MM.1S (cell line): Measurements from ENCODE around the gene LRIT2.
"Not testable (repeated sequence)": the region's sequence is repeated elsewhere in the genome, so short reads cannot be mapped to it uniquely, and the experiment has no call there.

Experiments
- DNase-seq: peaks from one replicate; pipeline ENCODE4 v3.0.0-alpha.2; 2015
- H2AFZ ChIP-seq: fragments of 300-600 bp; sonication (generic); 2 replicates; pipeline ENCODE4 v1.6.0; 2016; ENCODE audit warnings: antibody characterized with exemption, low read length
- H3F3A ChIP-seq: fragments of 300-600 bp; sonication (generic); 2 replicates; pipeline ENCODE4 v1.6.1; 2016; ENCODE audit warnings: mild to moderate bottlenecking, antibody characterized with exemption, low read length, moderate library complexity, mixed read lengths; ENCODE audit not compliant: insufficient read depth
- H3K27ac ChIP-seq: fragments of 300-600 bp; sonication (generic); 2 replicates; pipeline ENCODE4 v1.5.1; 2016; ENCODE audit warnings: mild to moderate bottlenecking, low read length
- H3K27me3 ChIP-seq: fragments of 300-600 bp; sonication (generic); replicated peaks from 2 replicates; pipeline ENCODE4 v1.6.0; 2016; ENCODE audit warnings: low read length; ENCODE audit not compliant: insufficient read depth
- H3K36me3 ChIP-seq: fragments of 300-600 bp; sonication (generic); replicated peaks from 2 replicates; pipeline ENCODE4 v1.6.1; 2016; ENCODE audit warnings: mild to moderate bottlenecking, low read length, mixed read lengths; ENCODE audit not compliant: insufficient read depth
- H3K4me1 ChIP-seq: fragments of 300-600 bp; sonication (generic); 2 replicates; pipeline ENCODE4 v1.6.1; 2016; ENCODE audit warnings: low read length, mixed read lengths
- H3K4me2 ChIP-seq: fragments of 300-600 bp; sonication (generic); 2 replicates; pipeline ENCODE4 v1.6.0; 2016; ENCODE audit warnings: low read depth, low read length
- H3K4me3 ChIP-seq: fragments of 300-600 bp; sonication (generic); 2 replicates; pipeline ENCODE4 v1.5.1; 2016; ENCODE audit warnings: low read length, mixed read lengths
- H3K79me2 ChIP-seq: fragments of 300-600 bp; sonication (generic); 2 replicates; pipeline ENCODE4 v1.6.1; 2016; ENCODE audit warnings: mixed run types, low read length, mixed read lengths
- H3K9ac ChIP-seq: fragments of 300-600 bp; sonication (generic); 2 replicates; pipeline ENCODE4 v1.6.1; 2016; ENCODE audit warnings: low read length, mixed read lengths
- H3K9me2 ChIP-seq: fragments of 300-600 bp; sonication (generic); replicated peaks from 2 replicates; pipeline ENCODE4 v1.6.1; 2016; ENCODE audit warnings: mild to moderate bottlenecking, low read length, mixed read lengths; ENCODE audit not compliant: insufficient read depth
- H3K9me3 ChIP-seq: fragments of 300-600 bp; sonication (generic); replicated peaks from 2 replicates; pipeline ENCODE4 v1.6.1; 2016; ENCODE audit warnings: mild to moderate bottlenecking, low read length, mixed read lengths; ENCODE audit not compliant: insufficient read depth
- H4K20me1 ChIP-seq: fragments of 300-600 bp; sonication (generic); 2 replicates; pipeline ENCODE4 v1.6.1; 2016; ENCODE audit warnings: mild to moderate bottlenecking, low read length, moderate library complexity, mixed read lengths; ENCODE audit not compliant: insufficient read depth
- CTCF ChIP-seq: fragments of 300-600 bp; sonication (generic); IDR thresholded peaks from 2 replicates; pipeline ENCODE4 v1.5.1; 2016; ENCODE audit warnings: antibody characterized with exemption, low read length, mixed read lengths
- EZH2 ChIP-seq: fragments of 300-600 bp; sonication (generic); optimal IDR thresholded peaks from 2 replicates; pipeline ENCODE3; 2017; ENCODE audit warnings: low read depth, mild to moderate bottlenecking, antibody characterized with exemption, low read length, mixed read lengths
- EZH2phosphoT487 ChIP-seq: fragments of 300-600 bp; sonication (generic); IDR thresholded peaks from 2 replicates; pipeline ENCODE4 v1.6.1; 2018; ENCODE audit warnings: antibody characterized with exemption, low read length

The LRIT2 gene

GRCh38 chr10:84184517-84184916 is 40.8 kb downstream of the LRIT2 start:
- no peak overlapping the region for H3K27ac ChIP-seq
- TF ChIP-seq EZH2 (no peak), EZH2phosphoT487 (no peak), CTCF (no peak)
- H3K36me3 ChIP-seq: no peaks in the 10 kb centered on the region
- H3K9ac ChIP-seq: no peak overlapping the region
- no peaks in the 10 kb centered on the region for H3F3A ChIP-seq
- H3K9me2 ChIP-seq: no peaks in the 10 kb centered on the region
- no peaks in the 10 kb centered on the region for H3K27me3 ChIP-seq
- no peaks in the 10 kb centered on the region for H3K4me1 ChIP-seq
- H2AFZ ChIP-seq: peak overlapping the region; percentile 7; the same call in 1 of the 2 replicates
- no peaks in the 10 kb centered on the region for H4K20me1 ChIP-seq
- no peak for DNase-seq
- no peaks in the 10 kb centered on the region for H3K79me2 ChIP-seq
- H3K4me2 ChIP-seq: no peak overlapping the region
- no peaks in the 10 kb centered on the region for H3K9me3 ChIP-seq
- H3K4me3 ChIP-seq: no peak overlapping the region

DNA sequence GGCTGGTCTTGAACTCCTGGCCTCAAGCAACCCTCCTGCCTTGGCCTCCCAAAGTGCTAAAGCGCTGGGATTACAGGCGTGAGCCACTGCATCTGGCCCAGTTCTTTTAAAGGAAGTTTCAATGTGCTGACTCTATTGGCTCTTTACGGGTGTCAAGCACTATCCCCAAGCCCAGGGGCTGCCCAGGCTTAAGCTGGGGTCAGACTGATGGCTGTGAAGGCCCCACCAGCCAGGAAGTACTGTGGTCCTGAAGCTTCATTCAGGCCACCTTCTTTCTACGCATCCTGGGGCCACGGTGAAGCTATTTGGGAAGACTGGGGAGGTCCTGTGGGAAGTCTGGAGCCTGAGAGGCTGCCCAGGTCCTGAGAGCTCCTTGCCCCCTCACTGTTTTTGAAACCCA is 43.7 kb downstream of the LRIT2 start:
- no peak for TF ChIP-seq EZH2
- no peak for TF ChIP-seq EZH2phosphoT487
- TF ChIP-seq CTCF: no peak
- H3K9me3 ChIP-seq: no peaks in the 10 kb centered on the region

DNA sequence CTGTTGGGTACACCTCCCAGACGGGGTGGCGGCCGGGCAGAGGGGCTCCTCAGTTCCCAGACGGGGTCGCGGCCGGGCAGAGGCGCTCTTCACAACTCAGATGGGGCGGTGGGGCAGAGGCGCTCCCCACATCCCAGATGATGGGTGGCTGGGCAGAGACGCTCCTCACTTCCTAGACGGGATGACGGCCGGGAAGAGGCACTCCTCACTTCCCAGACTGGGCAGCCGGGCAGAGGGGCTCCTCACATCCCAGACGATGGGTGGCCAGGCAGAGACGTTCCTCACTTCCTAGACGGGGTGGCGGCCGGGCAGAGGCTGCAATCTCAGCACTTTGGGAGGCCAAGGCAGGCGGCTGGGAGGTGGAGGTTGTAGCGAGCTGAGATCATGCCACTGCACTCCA is 45.0 kb downstream of the LRIT2 start:
- not testable (repeated sequence) for DNase-seq, H3K27me3 ChIP-seq

More for the DNA sequence above, 43.7 kb downstream of the LRIT2 start:
- H3K27me3 ChIP-seq: no peaks in the 10 kb centered on the region
- H3F3A ChIP-seq: no peaks in the 10 kb centered on the region
- no peaks in the 10 kb centered on the region for H3K36me3 ChIP-seq
- H3K9me2 ChIP-seq: no peaks in the 10 kb centered on the region
- H2AFZ ChIP-seq: no peak overlapping the region
- H3K27ac ChIP-seq: no peak overlapping the region
- H3K79me2 ChIP-seq: no peaks in the 10 kb centered on the region
- H3K9ac ChIP-seq: no peak overlapping the region
- no peak for DNase-seq
- no peaks in the 10 kb centered on the region for H3K4me1 ChIP-seq
- no peak overlapping the region for H3K4me3 ChIP-seq
- H4K20me1 ChIP-seq: no peaks in the 10 kb centered on the region
- no peak overlapping the region for H3K4me2 ChIP-seq

GRCh38 chr10:84179059-84179710 is 46.2 kb downstream of the LRIT2 start:
- Histone ChIP-seq H3K9me2 (no peaks in the 10 kb centered on the region), H4K20me1 (no peaks in the 10 kb centered on the region), H3F3A (no peaks in the 10 kb centered on the region), H3K4me3 (no peak overlapping the region), H3K9ac (no peak overlapping the region), H3K27me3 (no peaks in the 10 kb centered on the region), H3K79me2 (no peaks in the 10 kb centered on the region), H2AFZ (no peak overlapping the region), H3K36me3 (no peaks in the 10 kb centered on the region), H3K4me2 (no peak overlapping the region), H3K9me3 (no peaks in the 10 kb centered on the region), H3K4me1 (no peaks in the 10 kb centered on the region), H3K27ac (no peak overlapping the region)
- TF ChIP-seq CTCF (no peak), EZH2 (no peak)
- DNase-seq: no peak

More for the DNA sequence above, 45.0 kb downstream of the LRIT2 start:
- not testable (repeated sequence) for H3K9ac ChIP-seq, H2AFZ ChIP-seq, H3F3A ChIP-seq, H3K79me2 ChIP-seq, H3K27ac ChIP-seq, H3K9me3 ChIP-seq, H3K4me2 ChIP-seq, H4K20me1 ChIP-seq, H3K4me3 ChIP-seq, H3K9me2 ChIP-seq, H3K4me1 ChIP-seq, H3K36me3 ChIP-seq
